NCI-H146 treated with DMSO at 0.1 percent for 48 hours (cell line): ENCODE results near the gene KXD1.

ENCODE experiments used
- DNase-seq: peaks from one replicate; lab custom pipeline; 2025; ENCODE audit not compliant: unreplicated experiment; lab: John Stamatoyannopoulos, UW

KXD1 gene

GRCh38 chr19:18612051-18612771, 54.5 kb downstream of the KXD1 start:
- DNase-seq = no peak

GRCh38 chr19:18612772-18613588, 55.3 kb downstream of the KXD1 start, which contains the start of gene TMEM59L:
Gene TMEM59L (plus strand): TSS chr19:18612870. CDS start chr19:18612959, 89 bp downstream.
- peak; percentile 10 for DNase-seq

- no peak for DNase-seq
Observed at GRCh38 chr19:18613589-18614234, 56.0 kb downstream of the KXD1 start.

- DNase-seq = no peak
Observed at GRCh38 chr19:18616023-18616422, 58.4 kb downstream of the KXD1 start.

- DNase-seq = no peak
Observed at GRCh38 chr19:18617562-18617961, 59.9 kb downstream of the KXD1 start.

GRCh38 chr19:18618236-18618635, 60.6 kb downstream of the KXD1 start:
- DNase-seq = no peak
